ENCODE data around the gene GNPNAT1. TPM values are rescaled to one million over a fixed set of nuclear protein-coding genes. Genes with fewer than 3 reads are reported as not detected.
A peak's percentile ranks its signal among the peaks of the same experiment; 100 is the strongest.

The GNPNAT1 gene
- polyA plus RNA-seq, 1 of the 3 experiments (the other 2 are of a cell fraction), result 15.2 TPM

DNA sequence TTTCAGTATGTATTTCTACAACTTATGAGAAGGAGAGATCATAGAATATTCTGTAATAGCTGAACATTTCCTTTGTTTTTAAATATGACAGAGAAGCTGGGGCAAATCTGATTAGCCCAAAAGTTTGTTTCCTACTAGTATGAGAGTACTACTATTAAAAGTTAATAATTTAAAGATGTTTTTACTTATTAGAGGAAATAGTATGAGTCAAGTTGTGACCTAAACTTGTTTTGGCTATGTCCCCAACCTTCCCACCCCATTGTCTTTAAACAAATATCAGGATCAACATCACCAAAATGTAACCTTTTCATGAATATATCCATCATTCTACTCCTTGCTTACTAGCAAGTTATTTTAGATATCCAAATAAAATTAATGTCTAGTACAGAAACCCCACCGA is 10.5 kb downstream of the GNPNAT1 start:
- H3K27me3 ChIP-seq (ENCODE audit: insufficient read depth), result no peaks in the 10 kb centered on the region
- peaks cover 41% of the 10 kb centered on the region for H3K79me2 ChIP-seq (ENCODE audit: insufficient read depth)
- H3K9ac ChIP-seq, result no peak overlapping the region
- H3K4me2 ChIP-seq, result no peak overlapping the region
- 87% methylated on average over 1 of the region's 1 CpG for WGBS (ENCODE audit: low lambda C conversion rate)
- H3K36me3 ChIP-seq (replicated peaks in 1 of 2; ENCODE audit: control insufficient read depth in 1 of 2, insufficient read depth in 2 of 2, low read length in 1 of 2), result peaks cover 65 to 76% of the 10 kb centered on the region in 2 experiments
- DNase-seq, result no peak
- no peaks in the 10 kb centered on the region for H4K20me1 ChIP-seq (ENCODE audit: insufficient read depth)
- no peak for TF ChIP-seq POLR2AphosphoS5 (IDR thresholded peaks at IDR 0.05; ENCODE audit: low read depth, low read length)
- TF ChIP-seq, protein P1, sequence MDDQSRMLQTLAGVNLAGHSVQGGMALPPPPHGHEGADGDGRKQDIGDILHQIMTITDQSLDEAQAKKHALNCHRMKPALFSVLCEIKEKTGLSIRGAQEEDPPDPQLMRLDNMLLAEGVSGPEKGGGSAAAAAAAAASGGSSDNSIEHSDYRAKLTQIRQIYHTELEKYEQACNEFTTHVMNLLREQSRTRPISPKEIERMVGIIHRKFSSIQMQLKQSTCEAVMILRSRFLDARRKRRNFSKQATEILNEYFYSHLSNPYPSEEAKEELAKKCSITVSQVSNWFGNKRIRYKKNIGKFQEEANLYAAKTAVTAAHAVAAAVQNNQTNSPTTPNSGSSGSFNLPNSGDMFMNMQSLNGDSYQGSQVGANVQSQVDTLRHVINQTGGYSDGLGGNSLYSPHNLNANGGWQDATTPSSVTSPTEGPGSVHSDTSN (IDR thresholded peaks at IDR 0.05), result no peak
- TF ChIP-seq, protein P2, sequence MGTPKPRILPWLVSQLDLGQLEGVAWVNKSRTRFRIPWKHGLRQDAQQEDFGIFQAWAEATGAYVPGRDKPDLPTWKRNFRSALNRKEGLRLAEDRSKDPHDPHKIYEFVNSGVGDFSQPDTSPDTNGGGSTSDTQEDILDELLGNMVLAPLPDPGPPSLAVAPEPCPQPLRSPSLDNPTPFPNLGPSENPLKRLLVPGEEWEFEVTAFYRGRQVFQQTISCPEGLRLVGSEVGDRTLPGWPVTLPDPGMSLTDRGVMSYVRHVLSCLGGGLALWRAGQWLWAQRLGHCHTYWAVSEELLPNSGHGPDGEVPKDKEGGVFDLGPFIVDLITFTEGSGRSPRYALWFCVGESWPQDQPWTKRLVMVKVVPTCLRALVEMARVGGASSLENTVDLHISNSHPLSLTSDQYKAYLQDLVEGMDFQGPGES (IDR thresholded peaks at IDR 0.05; ENCODE audit: low read depth, low read length), result no peak
- no peak for TF ChIP-seq CHD2 (IDR thresholded peaks at IDR 0.05; ENCODE audit: low read length, partially characterized antibody)
- TF ChIP-seq FOXJ3 (CRISPR knock-in tag; IDR thresholded peaks at IDR 0.05), result no peak
- no peak for TF ChIP-seq NFIC (IDR thresholded peaks at IDR 0.05; ENCODE audit: borderline replicate concordance)
- TF ChIP-seq GATA2 (CRISPR knock-in tag; IDR thresholded peaks at IDR 0.05), result no peak
- H3K9me3 ChIP-seq, result no peaks in the 10 kb centered on the region
- H3K4me1 ChIP-seq (ENCODE audit: control insufficient read depth in 1 of 2, insufficient read depth in 2 of 2, low read depth in 1 of 2, low read length in 1 of 2), result peaks cover 4% of the 10 kb centered on the region in 2 experiments; a peak in 1 of 4 replicates
- ChIA-PET POLR2A (no interaction called here), CTCF (no interaction called here)
- H3K9me2 ChIP-seq, result no peaks in the 10 kb centered on the region
- peak overlapping the region in 1 of 2 experiments; percentile 37; a peak in 1 of 4 replicates for H3K27ac ChIP-seq (ENCODE audit: low read depth in 2 of 2, low read length in 1 of 2)
- peaks cover 32% of the 10 kb centered on the region for H3F3A ChIP-seq (replicated peaks; ENCODE audit: insufficient read depth)
- no peak overlapping the region for H3K4me3 ChIP-seq (ENCODE audit: low read depth in 2 of 2, low read length in 1 of 2)
- H2AFZ ChIP-seq (ENCODE audit: low read depth), result no peak overlapping the region

DNA sequence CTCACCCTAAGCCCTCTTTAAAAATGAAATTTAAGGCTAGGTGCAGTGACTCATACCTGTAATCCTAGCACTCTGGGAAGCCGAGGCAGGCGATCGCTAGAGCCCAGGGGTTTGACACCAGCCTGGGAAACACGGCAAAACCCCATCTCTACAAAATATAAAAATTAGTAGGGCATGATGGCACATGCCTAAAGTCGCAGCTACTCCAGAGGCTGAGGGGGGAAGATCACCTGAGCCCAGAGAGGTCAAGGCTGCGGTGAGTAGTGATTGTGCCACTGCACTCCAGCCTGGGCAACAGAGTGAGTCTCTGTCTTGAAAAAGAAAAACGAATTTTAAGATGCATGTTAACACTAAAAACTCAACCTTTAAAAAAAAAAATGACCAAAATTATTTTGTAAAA is 12.7 kb downstream of the GNPNAT1 start:
- Histone ChIP-seq H3K9me3 (no peaks in the 10 kb centered on the region), H3K79me2 (ENCODE audit: insufficient read depth) (peaks cover 23% of the 10 kb centered on the region), H3K27ac (ENCODE audit: low read depth in 2 of 2, low read length in 1 of 2) (no peak overlapping the region), H3F3A (replicated peaks; ENCODE audit: insufficient read depth) (peaks cover 38% of the 10 kb centered on the region), H3K9me2 (no peaks in the 10 kb centered on the region), H4K20me1 (ENCODE audit: insufficient read depth) (no peaks in the 10 kb centered on the region), H3K4me2 (no peak overlapping the region), H2AFZ (ENCODE audit: low read depth) (no peak overlapping the region), H3K9ac (no peak overlapping the region), H3K4me3 (ENCODE audit: low read depth in 2 of 2, low read length in 1 of 2) (no peak overlapping the region), H3K27me3 (ENCODE audit: insufficient read depth) (no peaks in the 10 kb centered on the region), H3K36me3 (replicated peaks in 1 of 2; ENCODE audit: control insufficient read depth in 1 of 2, insufficient read depth in 2 of 2, low read length in 1 of 2) (peaks cover 66 to 79% of the 10 kb centered on the region in 2 experiments), H3K4me1 (ENCODE audit: control insufficient read depth in 1 of 2, insufficient read depth in 2 of 2, low read depth in 1 of 2, low read length in 1 of 2) (peaks cover 4% of the 10 kb centered on the region in 2 experiments; a peak in 1 of 4 replicates)
- ChIA-PET POLR2A (no interaction called here), CTCF (no interaction called here)
- WGBS (ENCODE audit: low lambda C conversion rate), result 83% methylated on average over 7 of the region's 7 CpGs
- TF ChIP-seq, protein P3, sequence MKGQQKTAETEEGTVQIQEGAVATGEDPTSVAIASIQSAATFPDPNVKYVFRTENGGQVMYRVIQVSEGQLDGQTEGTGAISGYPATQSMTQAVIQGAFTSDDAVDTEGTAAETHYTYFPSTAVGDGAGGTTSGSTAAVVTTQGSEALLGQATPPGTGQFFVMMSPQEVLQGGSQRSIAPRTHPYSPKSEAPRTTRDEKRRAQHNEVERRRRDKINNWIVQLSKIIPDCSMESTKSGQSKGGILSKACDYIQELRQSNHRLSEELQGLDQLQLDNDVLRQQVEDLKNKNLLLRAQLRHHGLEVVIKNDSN (IDR thresholded peaks at IDR 0.05; ENCODE audit: borderline replicate concordance, low read depth), result no peak
- TF ChIP-seq, protein P4, sequence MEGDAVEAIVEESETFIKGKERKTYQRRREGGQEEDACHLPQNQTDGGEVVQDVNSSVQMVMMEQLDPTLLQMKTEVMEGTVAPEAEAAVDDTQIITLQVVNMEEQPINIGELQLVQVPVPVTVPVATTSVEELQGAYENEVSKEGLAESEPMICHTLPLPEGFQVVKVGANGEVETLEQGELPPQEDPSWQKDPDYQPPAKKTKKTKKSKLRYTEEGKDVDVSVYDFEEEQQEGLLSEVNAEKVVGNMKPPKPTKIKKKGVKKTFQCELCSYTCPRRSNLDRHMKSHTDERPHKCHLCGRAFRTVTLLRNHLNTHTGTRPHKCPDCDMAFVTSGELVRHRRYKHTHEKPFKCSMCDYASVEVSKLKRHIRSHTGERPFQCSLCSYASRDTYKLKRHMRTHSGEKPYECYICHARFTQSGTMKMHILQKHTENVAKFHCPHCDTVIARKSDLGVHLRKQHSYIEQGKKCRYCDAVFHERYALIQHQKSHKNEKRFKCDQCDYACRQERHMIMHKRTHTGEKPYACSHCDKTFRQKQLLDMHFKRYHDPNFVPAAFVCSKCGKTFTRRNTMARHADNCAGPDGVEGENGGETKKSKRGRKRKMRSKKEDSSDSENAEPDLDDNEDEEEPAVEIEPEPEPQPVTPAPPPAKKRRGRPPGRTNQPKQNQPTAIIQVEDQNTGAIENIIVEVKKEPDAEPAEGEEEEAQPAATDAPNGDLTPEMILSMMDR (IDR thresholded peaks at IDR 0.05), result no peak
- TF ChIP-seq EZH2phosphoT487 (IDR thresholded peaks at IDR 0.05; ENCODE audit: borderline replicate concordance, low read depth), result no peak
- no peak for TF ChIP-seq FOSL2 (IDR thresholded peaks at IDR 0.05; ENCODE audit: borderline replicate concordance, low read depth)
- TF ChIP-seq RXRA (IDR thresholded peaks at IDR 0.05; ENCODE audit: borderline replicate concordance, low read depth), result no peak
- TF ChIP-seq RCOR1 (IDR thresholded peaks at IDR 0.05; ENCODE audit: low read length), result no peak
- TF ChIP-seq, protein P5, sequence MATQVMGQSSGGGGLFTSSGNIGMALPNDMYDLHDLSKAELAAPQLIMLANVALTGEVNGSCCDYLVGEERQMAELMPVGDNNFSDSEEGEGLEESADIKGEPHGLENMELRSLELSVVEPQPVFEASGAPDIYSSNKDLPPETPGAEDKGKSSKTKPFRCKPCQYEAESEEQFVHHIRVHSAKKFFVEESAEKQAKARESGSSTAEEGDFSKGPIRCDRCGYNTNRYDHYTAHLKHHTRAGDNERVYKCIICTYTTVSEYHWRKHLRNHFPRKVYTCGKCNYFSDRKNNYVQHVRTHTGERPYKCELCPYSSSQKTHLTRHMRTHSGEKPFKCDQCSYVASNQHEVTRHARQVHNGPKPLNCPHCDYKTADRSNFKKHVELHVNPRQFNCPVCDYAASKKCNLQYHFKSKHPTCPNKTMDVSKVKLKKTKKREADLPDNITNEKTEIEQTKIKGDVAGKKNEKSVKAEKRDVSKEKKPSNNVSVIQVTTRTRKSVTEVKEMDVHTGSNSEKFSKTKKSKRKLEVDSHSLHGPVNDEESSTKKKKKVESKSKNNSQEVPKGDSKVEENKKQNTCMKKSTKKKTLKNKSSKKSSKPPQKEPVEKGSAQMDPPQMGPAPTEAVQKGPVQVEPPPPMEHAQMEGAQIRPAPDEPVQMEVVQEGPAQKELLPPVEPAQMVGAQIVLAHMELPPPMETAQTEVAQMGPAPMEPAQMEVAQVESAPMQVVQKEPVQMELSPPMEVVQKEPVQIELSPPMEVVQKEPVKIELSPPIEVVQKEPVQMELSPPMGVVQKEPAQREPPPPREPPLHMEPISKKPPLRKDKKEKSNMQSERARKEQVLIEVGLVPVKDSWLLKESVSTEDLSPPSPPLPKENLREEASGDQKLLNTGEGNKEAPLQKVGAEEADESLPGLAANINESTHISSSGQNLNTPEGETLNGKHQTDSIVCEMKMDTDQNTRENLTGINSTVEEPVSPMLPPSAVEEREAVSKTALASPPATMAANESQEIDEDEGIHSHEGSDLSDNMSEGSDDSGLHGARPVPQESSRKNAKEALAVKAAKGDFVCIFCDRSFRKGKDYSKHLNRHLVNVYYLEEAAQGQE (IDR thresholded peaks at IDR 0.05; ENCODE audit: low read depth, low read length), result no peak
- no peak for TF ChIP-seq MXI1 (IDR thresholded peaks at IDR 0.05; ENCODE audit: low read depth, low read length)
- no peak for TF ChIP-seq RAD21 (IDR thresholded peaks at IDR 0.05; ENCODE audit: low read length)
- TF ChIP-seq, protein P6, sequence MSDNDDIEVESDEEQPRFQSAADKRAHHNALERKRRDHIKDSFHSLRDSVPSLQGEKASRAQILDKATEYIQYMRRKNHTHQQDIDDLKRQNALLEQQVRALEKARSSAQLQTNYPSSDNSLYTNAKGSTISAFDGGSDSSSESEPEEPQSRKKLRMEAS (IDR thresholded peaks at IDR 0.05; ENCODE audit: low read depth), result no peak
- DNase-seq, result no peak

Data from SK-N-SH (cell line).